Right forelimb (tissue), 1 donor: Measurements from ENCODE around the gene GPT2.
"Not testable (repeated sequence)": the region's sequence is repeated elsewhere in the genome, so short reads cannot be mapped to it uniquely, and the experiment has no call there.

Source experiments
- DNase-seq: peaks from one replicate; pipeline ENCODE4 v3.0.0-alpha.2; 2018

GPT2 gene

DNA sequence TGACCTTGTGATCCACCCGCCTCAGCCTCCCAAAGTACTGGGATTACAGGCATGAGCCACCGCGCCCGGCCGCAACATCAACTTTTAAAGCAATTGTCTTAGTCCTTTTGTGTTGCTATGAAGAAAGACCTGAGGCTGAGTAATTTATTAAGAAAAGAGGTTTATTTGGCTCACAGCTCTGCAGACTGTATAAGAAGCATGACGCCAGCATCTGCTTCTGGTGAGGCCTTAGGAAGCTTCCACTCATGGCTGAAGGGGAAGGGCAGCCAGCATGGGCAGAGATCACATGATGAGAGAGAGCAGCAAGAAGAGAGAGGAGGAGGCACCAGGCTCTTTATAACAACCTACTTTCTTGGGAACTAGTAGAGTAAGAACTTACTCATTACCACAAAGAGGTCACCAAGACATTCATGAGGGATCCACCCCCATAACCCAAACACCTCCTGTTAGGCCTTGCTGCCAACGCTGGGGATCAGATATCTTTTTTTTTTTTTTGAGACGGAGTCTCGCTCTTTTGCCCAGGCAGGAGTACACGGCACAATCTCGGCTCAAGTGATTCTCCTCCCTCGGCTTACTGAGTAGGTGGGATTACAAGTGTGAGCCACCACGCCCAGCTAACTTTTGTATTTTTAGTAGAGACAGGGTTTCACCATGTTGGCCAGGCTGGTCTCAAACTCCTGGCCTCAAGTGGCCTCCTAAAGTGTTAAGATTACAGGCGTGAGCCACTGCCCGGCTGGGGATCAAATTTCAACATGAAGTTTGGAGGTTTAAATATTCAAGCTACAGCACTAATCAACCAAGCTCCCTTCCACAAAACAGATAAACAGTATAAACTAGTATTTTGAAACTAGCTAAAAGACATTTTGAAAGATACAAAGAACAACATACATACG, 21.4 kb upstream of the GPT2 start:
- no peak for DNase-seq

- DNase-seq, result no peak
Measured at GRCh38 chr16:46866286-46866685, 17.9 kb upstream of the GPT2 start.

DNA sequence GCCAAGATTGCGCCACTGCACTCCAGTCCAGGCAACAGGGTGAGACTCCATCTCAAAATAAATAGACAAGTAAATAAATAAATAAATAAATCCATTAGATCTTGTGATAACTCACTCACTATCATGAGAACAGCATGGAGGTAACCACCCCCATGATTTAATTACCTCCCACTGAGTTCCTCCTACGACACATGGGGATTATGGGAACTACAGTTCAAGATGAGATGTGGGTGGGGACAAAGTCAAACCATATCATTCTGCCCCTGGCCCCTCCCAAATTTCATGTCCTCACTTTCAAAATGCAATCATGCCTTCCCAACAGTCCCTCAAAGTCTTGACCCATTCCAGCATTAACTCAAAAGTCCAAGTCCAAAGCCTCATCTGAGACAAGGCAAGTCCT, 16.7 kb upstream of the GPT2 start:
- not testable (repeated sequence) for DNase-seq

DNA sequence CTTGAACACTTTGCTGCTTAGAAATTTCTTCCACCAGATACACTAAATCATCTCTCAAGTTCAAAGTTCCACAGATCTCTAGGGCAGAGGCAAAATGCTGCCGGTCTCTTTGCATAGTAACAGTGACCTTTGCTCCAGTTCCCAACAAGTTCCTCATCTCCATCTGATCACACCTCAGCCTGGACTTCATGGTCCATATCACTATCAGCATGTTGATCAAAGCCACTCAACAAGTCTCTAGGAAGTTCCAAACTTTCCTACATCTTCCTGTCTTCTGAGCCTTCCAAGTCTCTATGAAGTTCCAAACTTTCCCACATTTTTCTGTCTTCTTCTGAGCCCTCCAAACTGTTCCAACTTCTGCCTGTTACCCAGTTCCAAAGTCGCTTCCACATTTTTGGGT, 15.3 kb upstream of the GPT2 start:
- DNase-seq, result not testable (repeated sequence)

- no peak for DNase-seq
Measured at GRCh38 chr16:46871597-46871996, 12.6 kb upstream of the GPT2 start.

GRCh38 chr16:46873201-46873600, 11.0 kb upstream of the GPT2 start:
- DNase-seq, result no peak

- DNase-seq, result no peak
Measured at GRCh38 chr16:46875243-46875642, 8.9 kb upstream of the GPT2 start.

DNA sequence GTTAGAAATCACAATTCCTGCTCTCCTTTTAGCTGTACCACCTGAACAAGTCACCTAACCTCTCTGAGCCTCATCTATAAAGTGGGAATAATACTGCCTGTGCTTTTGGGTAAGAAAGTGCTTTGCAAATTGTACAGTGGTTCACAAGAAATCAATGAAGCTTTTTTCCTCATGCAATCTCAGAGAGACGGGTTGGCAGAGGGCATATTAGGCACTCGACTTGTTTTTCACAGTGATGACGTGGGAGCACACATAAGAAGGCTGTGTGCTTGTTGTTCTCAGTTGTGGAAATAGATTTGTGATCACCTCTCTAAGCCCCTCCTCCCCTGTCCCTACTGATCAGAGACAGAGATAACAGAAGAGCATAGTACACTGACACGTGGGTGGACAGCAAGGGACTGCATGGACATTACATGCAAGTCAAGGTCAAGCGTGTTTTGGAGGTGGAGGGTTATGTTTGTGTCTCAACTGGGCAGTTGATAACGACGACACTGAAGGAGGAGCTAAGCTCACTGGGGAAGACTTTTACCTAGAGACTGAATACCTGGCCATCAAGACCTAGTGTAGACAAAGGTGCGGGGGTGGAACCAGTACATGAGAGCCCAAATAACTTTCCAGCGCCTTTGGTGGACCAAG, 1.7 kb upstream of the GPT2 start:
- DNase-seq, result no peak

GRCh38 chr16:46882940-46883307, 1.2 kb upstream of the GPT2 start:
- DNase-seq, result no peak

- DNase-seq, result no peak
Measured at GRCh38 chr16:46883353-46883689, 841 bp upstream of the GPT2 start.

- DNase-seq, result no peak
Measured at GRCh38 chr16:46884513-46885293, 541 bp downstream of the GPT2 start.

GRCh38 chr16:46885960-46886763, 2.0 kb downstream of the GPT2 start:
- DNase-seq, result no peak

DNA sequence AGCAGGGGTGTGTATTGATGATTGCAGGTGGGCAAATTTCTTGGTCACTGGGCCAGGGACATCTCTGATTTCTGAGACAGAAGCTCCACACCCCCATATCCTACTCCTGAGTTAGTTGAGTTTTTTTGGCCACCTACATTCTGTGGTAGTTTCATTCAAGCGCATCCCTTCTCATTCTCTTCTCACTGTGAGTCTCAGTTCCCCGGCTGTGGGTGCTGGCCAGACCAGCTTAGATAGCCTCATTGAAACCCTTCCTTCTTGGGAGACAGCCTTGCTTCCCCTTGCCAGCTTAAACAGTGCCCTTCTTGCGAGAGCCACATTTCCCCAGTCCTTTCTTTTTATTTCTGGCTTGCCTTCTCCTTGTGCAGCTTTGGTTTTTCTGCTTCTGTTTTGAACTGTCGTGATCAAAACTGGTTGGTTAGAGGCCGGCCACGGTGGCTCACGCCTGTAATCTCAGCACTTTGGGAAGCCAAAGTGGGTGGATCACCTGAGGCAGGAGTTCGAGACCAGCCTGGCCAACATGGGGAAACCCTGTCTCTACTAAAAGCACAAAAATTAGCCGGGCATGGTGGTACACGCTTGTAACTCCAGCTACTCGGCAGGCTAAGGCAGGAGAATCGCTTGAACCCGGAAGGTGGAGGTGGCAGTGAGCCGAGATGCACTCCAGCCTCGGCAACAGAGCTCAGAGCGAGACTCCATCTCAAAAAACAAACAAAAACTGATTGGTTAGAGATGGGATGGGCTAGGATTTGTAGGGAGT, 2.8 kb downstream of the GPT2 start:
- DNase-seq, result no peak

DNA sequence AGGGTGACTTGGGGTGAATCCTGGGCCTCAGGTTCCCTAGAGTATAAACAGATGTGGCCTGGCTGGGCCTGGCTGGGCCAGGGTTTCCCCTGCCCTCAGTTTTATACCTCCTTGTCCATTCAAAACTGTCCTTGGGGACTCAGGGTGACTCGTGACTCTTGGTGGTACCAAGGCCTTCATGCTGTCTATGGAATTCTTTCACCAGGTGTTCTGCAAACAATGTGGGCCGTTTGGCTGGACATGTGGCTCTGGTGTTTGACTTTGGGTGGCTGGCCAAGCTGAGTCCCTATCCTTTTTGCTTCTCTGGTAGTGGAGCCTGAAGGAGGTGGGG, 3.3 kb downstream of the GPT2 start:
- no peak for DNase-seq

- no peak for DNase-seq
Measured at GRCh38 chr16:46889245-46889941, 5.2 kb downstream of the GPT2 start.

GRCh38 chr16:46889942-46890300, 5.8 kb downstream of the GPT2 start:
- DNase-seq, result no peak

DNA sequence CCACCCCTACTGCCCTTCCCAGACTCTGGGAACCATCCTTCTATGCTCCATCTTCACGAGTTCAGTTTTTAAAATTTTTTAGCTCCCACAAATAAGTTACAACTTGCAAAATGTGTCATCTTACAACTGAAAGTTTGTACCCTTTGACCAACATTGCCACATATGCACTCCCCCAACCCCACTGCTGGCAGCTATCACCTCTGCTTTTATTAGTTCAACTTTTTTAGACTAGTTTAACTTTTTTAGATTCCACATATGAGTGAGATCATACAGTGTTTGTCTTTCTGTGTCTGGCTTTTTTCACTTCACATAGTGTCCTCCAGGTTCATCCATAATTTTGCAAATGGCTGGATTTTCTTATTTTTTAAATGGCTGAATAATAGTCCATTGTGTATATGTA, 7.7 kb downstream of the GPT2 start:
- DNase-seq, result no peak

GRCh38 chr16:46894036-46894672, 10.0 kb downstream of the GPT2 start:
- peak; percentile 60 for DNase-seq

DNA sequence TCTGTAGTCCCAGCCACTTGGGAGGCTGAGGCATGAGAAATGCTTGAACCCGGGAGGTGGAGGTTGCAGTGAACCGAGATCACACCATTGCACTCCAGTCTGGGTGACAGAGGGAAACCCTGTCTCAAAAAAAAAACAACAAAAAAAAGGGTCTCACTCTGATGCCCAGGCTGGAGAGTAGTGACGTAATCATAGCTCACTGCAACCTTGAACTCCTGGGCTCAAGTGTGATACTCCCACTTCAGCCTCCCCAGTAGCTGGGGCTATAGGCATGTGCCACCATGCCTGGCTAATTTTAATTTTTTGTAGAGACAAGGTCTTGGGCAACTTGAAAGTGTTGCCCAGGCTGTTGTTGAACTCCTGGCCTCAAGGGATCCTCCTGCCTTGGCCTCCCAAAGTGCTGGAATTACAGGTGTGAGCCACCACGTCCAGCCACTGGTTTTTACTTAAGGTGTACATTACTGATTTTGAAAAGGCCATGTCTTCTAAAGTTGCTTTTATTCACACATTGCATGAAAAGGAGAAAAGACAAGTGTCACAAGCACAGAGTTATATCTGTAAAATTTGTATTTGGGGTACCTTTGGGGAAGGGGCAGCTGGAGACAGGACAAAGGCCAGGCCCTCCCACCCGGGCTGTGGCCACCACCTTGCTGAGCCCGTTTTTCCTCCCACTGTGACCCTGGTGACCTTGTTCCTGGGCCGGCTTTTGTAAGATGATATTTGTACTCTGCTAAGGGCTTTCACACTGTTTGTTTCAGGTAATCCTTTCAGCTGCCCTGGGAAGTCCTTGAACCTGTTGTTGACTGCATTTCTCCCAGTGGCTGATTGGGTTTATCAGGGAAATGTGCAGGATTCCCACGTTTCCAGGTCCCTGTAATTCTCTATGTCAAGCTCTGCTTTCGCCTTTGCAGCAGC, 11.5 kb downstream of the GPT2 start:
- DNase-seq, result no peak

- DNase-seq, result no peak
Measured at GRCh38 chr16:46896314-46896968, 12.3 kb downstream of the GPT2 start.
